ENCODE data around the gene EPHA5.

DNA sequence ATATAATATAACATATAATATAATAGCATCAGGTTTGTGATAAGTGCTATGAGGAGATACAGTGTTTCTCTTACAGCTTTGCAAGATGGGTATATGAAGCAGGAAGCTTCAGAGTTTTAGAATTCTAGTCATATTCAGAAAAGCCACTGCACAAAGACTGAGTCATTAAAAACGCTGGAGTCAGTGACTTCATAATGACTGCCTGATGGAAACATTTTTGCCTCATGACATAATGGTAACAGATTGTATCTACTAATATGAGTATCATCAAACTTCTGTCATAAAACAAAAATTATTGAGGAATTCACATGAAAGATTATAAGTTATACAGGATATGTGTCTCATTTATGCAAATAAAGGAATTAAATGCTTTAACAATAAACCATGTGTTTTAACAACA is 46.8 kb downstream of the EPHA5 start:
- TF ChIP-seq PPARA (CRISPR knock-in tag; IDR thresholded peaks at IDR 0.05; ENCODE audit: borderline replicate concordance) (no peak), ZFP30 (CRISPR knock-in tag; IDR thresholded peaks at IDR 0.05) (no peak)

Measured in SK-N-SH treated with all-trans-retinoic acid at 6 μM for 48 hours (cell line).